Neutrophil (primary cell): ENCODE measurements around the gene LAMA3.

Experiments used
- H3K27ac ChIP-seq: fragments of 200-600 bp; sonication (generic); 2 replicates; pipeline ENCODE4 v1.5.1; 2016; ENCODE audit warnings: mild to moderate bottlenecking, moderate library complexity
- H3K27me3 ChIP-seq: fragments of 200-600 bp; sonication (generic); 2 replicates; pipeline ENCODE4 v1.6.0; 2016; ENCODE audit warnings: mild to moderate bottlenecking
- H3K36me3 ChIP-seq: fragments of 200-600 bp; sonication (generic); 2 replicates; pipeline ENCODE4 v1.5.1; 2017
- H3K4me1 ChIP-seq, 2 experiments: fragments of 200-600 bp in 1 of 2; sonication (generic) in 1 of 2; 1 replicate in 1 of 2; 2 replicates in 1 of 2; pipeline versions ENCODE4 v1.5.1 to v1.6.1; 2013 to 2016; ENCODE audit warnings: low read depth in 1 of 2, low read length in 1 of 2, mild to moderate bottlenecking in 1 of 2, moderate library complexity in 1 of 2; ENCODE audit not compliant: control insufficient read depth in 1 of 2, insufficient read depth in 1 of 2
- H3K4me3 ChIP-seq, 2 experiments: fragments of 200-600 bp in 1 of 2; sonication (generic) in 1 of 2; 1 replicate in 1 of 2; 2 replicates in 1 of 2; pipeline ENCODE4 v1.5.1; 2013 to 2016; ENCODE audit warnings: low read depth in 1 of 2, low read length in 1 of 2, mild to moderate bottlenecking in 1 of 2, moderate library complexity in 1 of 2
- H3K9me3 ChIP-seq: fragments of 200-600 bp; sonication (generic); 2 replicates; pipeline ENCODE4 v1.5.1; 2016
- CTCF ChIP-seq: fragments of 200-600 bp; sonication (generic); IDR thresholded peaks from 2 replicates; pipeline ENCODE4 v1.5.1; 2016; ENCODE audit warnings: antibody characterized with exemption

LAMA3 gene

DNA sequence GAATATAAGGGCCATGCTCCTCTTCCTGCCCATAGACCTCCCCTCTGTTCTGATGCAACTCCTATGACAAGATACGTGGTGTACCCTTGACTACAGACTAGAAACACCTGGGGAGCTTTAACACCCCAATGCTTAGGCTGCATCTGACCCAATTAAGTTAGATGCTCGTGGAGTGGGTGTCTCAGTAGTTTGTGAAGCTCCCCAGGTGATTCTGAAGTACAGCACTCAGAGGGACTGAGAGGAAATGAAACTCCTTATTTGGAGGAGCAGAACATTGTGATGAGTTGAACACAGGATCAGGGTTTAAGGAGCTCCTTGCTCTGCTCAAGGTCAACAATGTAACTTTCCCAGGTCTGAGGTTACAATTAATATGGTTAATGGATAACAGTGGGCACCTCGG lies 245.0 kb downstream of the LAMA3 start:
- no peaks in the 10 kb centered on the region for H3K36me3 ChIP-seq
- no peaks in the 10 kb centered on the region for H3K9me3 ChIP-seq
- H3K4me1 ChIP-seq, result no peaks in the 10 kb centered on the region
- H3K27me3 ChIP-seq, result no peaks in the 10 kb centered on the region
- no peak for TF ChIP-seq CTCF
- H3K27ac ChIP-seq, result no peak overlapping the region
- H3K4me3 ChIP-seq, result no peak overlapping the region

DNA sequence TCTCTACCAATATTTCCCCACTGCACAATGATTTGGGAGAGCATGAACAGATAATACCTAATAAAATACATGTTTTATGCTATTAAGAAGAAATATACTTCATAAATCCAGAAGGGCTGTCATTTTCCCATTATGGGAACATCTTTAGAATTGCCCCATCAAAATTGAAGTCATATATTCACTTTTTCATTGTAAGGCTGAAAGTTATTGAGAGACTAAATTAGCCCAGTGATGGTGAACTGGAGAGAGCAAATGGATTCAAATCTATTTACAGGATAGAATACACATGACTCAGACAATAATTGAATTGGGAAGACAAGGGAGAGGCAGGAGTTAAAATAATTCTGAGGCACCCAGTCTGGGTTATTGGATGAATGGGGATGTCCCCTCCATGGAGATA lies 245.6 kb downstream of the LAMA3 start:
- no peaks in the 10 kb centered on the region for H3K36me3 ChIP-seq
- H3K27me3 ChIP-seq, result no peaks in the 10 kb centered on the region
- no peak overlapping the region for H3K4me3 ChIP-seq
- no peaks in the 10 kb centered on the region for H3K4me1 ChIP-seq
- no peak for TF ChIP-seq CTCF
- no peak overlapping the region for H3K27ac ChIP-seq
- H3K9me3 ChIP-seq, result no peaks in the 10 kb centered on the region

DNA sequence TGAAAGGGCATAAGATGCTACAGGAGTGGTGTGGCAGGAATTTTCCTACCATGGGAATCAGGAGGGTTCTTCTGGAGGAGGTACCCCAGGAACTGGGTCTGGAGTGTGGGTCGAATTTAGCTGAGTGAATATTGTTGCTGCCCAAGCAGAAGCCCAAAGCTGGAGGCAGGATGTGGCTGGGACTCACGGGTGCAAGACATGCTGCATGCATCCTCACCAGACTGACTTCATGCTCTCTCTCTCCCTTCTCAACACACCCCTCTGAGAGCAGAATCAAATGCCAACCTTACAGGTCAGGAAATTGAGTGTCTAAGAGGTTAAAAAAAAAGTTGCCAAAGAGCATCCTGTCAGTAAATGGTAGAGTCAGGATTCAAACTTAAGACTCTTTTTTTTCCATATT lies 246.6 kb downstream of the LAMA3 start:
- H3K27ac ChIP-seq, result no peak overlapping the region
- H3K9me3 ChIP-seq, result no peaks in the 10 kb centered on the region
- H3K27me3 ChIP-seq, result no peaks in the 10 kb centered on the region
- no peak for TF ChIP-seq CTCF
- H3K4me3 ChIP-seq, result no peak overlapping the region
- H3K36me3 ChIP-seq, result no peaks in the 10 kb centered on the region
- no peaks in the 10 kb centered on the region for H3K4me1 ChIP-seq

- Histone ChIP-seq H3K36me3 (no peaks in the 10 kb centered on the region), H3K27ac (no peak overlapping the region), H3K4me3 (no peak overlapping the region), H3K4me1 (no peaks in the 10 kb centered on the region), H3K9me3 (no peaks in the 10 kb centered on the region), H3K27me3 (no peaks in the 10 kb centered on the region)
- no peak for TF ChIP-seq CTCF
These were observed 247.2 kb downstream of the LAMA3 start for GRCh38 chr18:23936381-23936958.

- no peaks in the 10 kb centered on the region for H3K4me1 ChIP-seq
- no peaks in the 10 kb centered on the region for H3K36me3 ChIP-seq
- H3K4me3 ChIP-seq, result no peak overlapping the region
- no peaks in the 10 kb centered on the region for H3K9me3 ChIP-seq
- H3K27ac ChIP-seq, result no peak overlapping the region
- no peaks in the 10 kb centered on the region for H3K27me3 ChIP-seq
- no peak for TF ChIP-seq CTCF
These were observed 248.9 kb downstream of the LAMA3 start for GRCh38 chr18:23938043-23938756.
